Epithelial cell of proximal tubule (primary cell): ENCODE results near the gene TRIM17. TPM values are rescaled to one million over a fixed set of nuclear protein-coding genes. Genes with fewer than 3 reads are reported as not detected.

Experiments used
- DNase-seq: peaks from one replicate; pipeline ENCODE4 v3.0.0-alpha.2; 2011; ENCODE audit warnings: low read depth
- H3K4me3 ChIP-seq: 2 replicates; pipeline ENCODE4 v1.5.1; 2011; ENCODE audit warnings: low read depth, mild to moderate bottlenecking, low read length
- total RNA-seq: library from RNA; depleted of rRNA; stranded (reverse); fragments of >200 nt; gene quantifications from 2 replicates; pipeline ENCODE4 v1.2.3, GENCODE V29; 2015
- TF ChIP-seq, protein P1 (sequence below): conservative IDR thresholded peaks from 2 replicates; pipeline ENCODE4 v1.5.1; 2012; ENCODE audit warnings: low read depth, mild to moderate bottlenecking, low read length

The TRIM17 gene
- total RNA-seq, 1 donor from 2014 or later: 10.4 TPM

DNA sequence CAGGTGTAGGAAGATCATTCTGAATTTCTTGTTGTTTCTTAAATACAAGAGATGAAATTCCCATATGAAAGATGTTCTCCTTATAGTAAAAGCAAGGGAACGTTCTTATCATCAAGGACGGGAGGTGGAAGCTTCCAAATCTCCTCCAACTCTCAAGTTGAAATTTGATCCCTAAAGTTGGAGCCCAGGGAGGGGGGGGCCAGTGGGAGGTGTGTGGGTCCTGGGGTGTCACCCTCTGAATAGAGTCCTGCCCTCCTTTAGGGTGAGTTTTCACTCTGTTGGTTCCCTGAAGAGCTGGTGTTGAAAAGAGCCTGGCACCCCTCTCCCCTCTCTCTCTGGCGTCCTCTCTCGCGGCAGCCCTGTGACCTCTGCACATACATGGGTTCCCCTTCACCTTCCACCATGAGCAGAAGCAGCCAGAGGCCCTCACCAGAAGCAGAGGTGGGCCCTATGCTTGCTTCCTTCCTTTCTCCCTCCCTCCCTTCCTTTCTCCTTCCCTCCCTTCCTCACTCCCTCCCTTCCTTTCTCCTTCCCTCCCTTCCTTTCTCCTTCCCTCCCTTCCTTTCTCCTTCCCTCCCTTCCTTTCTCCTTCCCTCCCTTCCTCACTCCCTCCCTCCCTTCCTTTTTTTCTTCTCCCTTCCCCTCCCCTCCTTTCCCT lies 10.0 kb upstream of the TRIM17 start:
- H3K4me3 ChIP-seq: no peak overlapping the region
- no peak for DNase-seq
- TF ChIP-seq, protein P1, sequence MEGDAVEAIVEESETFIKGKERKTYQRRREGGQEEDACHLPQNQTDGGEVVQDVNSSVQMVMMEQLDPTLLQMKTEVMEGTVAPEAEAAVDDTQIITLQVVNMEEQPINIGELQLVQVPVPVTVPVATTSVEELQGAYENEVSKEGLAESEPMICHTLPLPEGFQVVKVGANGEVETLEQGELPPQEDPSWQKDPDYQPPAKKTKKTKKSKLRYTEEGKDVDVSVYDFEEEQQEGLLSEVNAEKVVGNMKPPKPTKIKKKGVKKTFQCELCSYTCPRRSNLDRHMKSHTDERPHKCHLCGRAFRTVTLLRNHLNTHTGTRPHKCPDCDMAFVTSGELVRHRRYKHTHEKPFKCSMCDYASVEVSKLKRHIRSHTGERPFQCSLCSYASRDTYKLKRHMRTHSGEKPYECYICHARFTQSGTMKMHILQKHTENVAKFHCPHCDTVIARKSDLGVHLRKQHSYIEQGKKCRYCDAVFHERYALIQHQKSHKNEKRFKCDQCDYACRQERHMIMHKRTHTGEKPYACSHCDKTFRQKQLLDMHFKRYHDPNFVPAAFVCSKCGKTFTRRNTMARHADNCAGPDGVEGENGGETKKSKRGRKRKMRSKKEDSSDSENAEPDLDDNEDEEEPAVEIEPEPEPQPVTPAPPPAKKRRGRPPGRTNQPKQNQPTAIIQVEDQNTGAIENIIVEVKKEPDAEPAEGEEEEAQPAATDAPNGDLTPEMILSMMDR: no peak

DNA sequence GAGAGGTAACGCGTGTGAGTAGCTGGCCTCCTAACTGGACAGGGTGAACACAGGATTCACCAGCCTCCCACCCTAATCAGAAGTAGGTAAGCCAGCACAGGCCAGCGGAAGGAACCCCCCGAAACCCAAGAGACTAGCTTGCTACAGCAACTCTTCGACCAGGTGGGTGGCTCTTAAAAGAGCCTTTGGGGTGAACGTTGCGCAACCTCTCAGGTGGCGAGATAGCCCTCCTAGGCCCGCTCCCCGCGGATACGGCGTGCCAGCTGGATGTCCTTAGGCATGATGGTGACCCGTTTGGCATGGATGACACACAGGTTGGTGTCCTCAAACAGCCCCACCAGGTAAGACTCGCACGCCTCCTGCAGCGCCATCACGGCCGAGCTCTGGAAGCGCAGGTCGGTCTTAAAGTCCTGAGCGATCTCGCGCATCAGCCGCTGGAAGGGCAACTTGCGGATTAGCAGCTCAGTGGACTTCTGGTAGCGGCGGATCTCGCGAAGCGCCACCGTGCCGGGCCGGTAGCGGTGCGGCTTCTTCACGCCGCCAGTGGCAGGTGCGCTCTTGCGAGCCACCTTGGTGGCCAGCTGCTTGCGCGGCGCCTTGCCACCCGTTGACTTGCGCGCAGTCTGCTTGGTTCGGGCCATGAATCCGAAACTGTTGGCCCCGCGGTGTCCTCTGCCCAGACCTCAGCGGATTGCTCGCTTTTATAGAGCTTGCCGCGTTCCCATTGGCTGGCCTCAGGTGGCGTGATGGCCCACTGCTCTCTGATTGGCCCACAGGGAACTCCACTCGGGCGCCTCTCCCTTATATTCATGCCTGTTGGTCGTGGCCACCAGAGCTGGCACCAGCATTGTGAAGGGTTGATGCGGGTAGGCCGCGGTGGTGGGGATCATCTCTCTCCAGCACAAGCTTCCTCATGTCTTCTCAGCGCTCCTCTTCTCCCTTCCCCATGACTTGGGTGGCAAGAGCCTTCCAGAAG lies 8.3 kb upstream of the TRIM17 start:
- DNase-seq: no peak
- TF ChIP-seq, protein P1: no peak
- H3K4me3 ChIP-seq: no peak overlapping the region

DNA sequence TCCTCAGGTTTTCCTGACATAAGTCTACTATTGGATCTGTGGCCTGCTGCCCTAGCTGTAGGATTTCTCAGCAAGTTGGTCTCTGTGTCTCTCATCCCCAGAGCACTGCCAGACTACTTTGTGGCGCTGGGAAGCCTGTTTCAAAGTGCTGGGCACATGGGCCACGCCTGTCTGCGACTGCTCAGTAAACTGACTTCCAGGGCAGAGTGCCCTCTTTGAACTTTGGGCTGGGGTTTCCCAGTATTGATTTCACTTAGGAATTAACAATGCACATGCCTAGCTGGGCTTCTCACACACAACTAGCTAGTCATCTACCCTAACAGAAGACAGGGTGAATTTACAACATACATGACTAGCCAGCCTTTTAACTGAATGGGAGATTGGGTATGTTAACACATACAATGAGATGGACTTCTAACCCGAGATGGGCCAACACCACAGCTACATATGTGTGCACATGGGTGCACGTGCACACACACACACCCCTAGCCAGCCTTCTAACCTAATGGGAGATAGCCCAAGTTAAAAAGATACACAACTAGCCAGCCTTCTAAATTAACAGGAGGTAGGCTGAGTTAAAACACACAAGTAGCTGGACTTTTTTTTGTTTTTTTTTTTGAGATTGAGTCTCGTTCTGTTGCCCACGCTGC lies 6.9 kb upstream of the TRIM17 start:
- TF ChIP-seq, protein P1: no peak
- DNase-seq: no peak
- H3K4me3 ChIP-seq: no peak overlapping the region

DNA sequence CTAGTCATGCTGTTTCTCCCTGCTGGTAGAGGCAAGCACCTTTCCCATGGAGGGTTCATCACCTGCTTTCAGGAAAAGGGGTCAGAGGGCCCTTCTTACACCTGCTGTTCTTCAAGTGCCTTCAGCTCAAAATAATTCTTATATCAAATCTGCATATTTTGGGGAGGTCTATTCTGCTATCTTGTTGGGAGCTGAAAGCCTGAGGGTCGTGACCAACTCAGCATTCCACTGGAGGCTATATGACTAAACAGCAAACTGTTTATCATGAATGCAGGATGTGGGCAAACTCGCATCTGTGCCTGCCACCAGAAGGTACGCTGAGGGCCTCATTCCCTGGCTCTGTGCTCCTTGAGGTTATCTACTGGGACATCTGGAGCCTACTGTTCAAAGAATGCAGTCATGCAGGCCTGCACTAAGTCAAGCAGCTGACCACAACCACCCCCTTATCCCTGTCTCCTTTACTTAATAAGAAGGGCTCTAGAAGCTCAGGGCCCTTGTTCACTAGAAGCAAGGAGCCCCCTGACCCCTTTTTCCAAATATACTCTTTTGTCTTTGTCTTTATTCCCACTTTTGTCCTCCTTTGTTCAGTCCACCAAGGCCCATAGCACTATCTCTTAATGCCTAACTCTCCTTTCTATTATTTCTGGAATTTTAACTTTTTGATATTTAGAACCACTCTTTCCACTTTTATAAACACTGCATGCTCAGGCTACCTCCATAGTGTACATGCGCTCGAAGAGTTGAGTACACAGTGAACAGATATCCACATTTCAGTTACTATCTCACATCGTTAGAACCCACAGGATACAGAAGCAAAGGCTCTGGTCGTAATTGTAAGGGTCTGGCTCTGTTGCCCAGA lies 4.5 kb upstream of the TRIM17 start:
- H3K4me3 ChIP-seq: no peak overlapping the region
- TF ChIP-seq, protein P1: no peak
- DNase-seq: no peak

DNA sequence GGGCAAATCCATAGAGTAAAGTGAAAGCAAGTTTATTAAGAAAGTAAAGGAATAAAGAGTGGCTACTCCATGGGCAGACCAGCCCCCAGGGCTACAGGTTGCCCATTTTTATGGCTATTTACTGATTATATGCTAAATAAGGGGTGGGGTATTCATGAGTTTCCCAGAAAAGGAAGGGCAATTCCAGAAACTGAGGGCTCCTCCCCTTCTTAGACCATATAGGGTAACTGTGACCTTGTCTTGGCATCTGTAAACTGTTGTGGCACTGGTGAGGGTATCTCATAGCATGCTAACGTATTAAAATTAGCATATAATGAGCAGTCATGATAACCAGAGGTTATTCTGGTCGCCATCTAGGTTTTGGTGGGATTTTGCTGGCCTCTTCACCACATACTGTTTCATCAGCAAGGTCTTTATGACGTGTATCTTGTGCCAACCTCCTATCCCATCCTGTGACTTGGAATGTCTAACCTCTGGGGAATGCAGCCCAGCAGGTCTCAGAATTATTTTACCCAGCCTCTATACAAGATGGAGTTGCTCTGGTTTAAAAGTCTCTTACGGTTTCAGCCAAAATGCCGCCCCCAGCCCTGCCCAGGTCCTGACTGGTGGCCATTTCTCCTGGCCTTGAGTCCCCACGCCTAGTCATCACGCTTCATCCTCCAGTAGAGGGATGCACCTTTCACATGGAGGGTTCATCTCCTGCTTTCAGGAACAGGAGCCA lies 982 bp upstream of the TRIM17 start:
- no peak overlapping the region for H3K4me3 ChIP-seq
- TF ChIP-seq, protein P1: no peak
- DNase-seq: no peak

DNA sequence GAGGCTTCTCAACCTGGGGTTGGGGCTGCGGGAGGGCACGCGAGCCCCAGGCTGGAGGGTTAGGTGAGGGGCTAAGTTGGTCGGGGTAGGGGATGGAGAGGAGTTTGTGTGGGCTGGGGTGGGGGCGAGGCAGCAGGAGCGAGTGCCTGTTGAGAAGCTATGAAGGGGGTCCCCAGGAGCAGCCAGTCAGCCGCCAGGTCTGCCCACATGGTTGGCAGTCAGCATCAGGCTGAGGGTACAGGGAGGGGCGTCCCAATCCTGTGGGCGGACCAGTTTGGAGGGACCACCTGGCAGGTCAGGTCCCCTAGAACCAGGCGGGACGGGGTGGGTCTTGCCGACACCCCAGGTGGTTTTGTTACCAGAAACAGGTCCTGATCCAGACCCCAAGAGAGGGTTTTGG lies 400 bp upstream of the TRIM17 start:
- TF ChIP-seq, protein P1: no peak
- no peak overlapping the region for H3K4me3 ChIP-seq
- DNase-seq: no peak
